ENCODE data around the gene MTHFD2.
"Not testable (repeated sequence)": the region's sequence is repeated elsewhere in the genome, so short reads cannot be mapped to it uniquely, and the experiment has no call there.

MTHFD2 gene

DNA sequence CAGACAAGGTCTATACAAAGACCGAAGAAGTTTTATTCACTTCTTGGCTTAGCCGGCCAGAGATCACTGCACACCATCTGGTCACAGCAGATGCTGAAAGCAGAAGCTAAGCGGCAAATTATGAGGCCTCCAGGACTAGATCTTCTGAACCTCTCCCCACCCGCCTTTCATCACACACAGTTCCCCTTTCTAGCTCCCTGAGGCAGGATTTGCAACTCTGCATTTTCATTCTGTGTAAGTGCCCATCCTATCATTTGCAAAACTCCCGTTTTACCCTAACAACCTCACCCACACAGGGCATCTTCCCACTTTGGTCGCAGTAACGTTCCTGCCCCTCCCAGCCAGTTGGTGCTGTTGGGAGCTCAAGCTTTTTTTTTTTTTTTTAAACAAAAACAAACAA lies 16.7 kb upstream of the MTHFD2 start:
- H3K4me1 ChIP-seq (ENCODE audit: insufficient read depth, low read length) = peaks cover 8% of the 10 kb centered on the region
- no peak overlapping the region for H3K4me3 ChIP-seq (ENCODE audit: low read length)
- H3K9me3 ChIP-seq (ENCODE audit: low read length) = no peaks in the 10 kb centered on the region
- no peak overlapping the region for H2AFZ ChIP-seq (ENCODE audit: low read depth, low read length)
- no peaks in the 10 kb centered on the region for H3K27me3 ChIP-seq (ENCODE audit: insufficient read depth, low read length)
- H3K36me3 ChIP-seq (ENCODE audit: insufficient read depth, low read length) = peaks cover 4% of the 10 kb centered on the region

DNA sequence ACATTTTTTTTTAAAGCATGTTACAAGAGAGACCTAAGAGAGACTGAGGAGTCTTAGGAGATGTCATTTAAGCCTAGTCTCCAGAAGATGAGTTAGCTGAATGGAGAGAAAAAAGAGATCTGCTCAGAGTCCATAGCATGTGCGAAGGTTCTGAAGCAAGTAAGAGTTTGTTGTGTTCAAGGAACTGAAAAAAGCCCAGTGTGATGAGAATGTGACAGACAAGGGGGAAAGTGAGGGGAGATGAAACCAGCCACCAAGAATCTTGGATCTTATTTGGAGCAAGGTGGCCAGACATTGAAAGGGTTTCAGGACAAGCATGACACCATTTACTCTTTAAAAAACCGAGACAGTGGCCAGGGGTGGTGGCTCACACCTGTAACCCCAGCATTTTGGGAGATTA lies 14.5 kb upstream of the MTHFD2 start:
- Histone ChIP-seq H3K27me3 (ENCODE audit: insufficient read depth, low read length) (no peaks in the 10 kb centered on the region), H3K4me1 (ENCODE audit: insufficient read depth, low read length) (peaks cover 4% of the 10 kb centered on the region), H3K36me3 (ENCODE audit: insufficient read depth, low read length) (no peaks in the 10 kb centered on the region), H2AFZ (ENCODE audit: low read depth, low read length) (no peak overlapping the region), H3K9me3 (ENCODE audit: low read length) (no peaks in the 10 kb centered on the region), H3K4me3 (ENCODE audit: low read length) (no peak overlapping the region)

DNA sequence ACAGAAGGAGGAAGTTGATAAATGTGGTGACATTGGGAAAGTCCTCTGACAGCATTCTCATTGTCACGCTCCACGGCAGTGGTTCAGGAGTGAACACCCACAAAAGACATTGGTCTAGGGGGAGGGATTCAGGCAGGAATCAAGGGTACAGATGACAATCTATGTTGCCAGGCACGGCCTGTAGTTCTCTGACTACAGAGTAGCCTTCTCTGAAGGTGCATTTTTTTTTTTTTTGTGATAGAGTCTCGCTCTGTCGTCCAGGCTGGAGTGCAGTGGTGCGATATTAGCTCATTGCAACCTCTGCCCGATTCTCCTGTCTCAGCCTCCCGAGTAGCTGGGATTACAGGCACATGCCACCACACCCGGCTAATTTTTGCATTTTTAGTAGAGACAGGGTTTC lies 12.4 kb upstream of the MTHFD2 start:
- Histone ChIP-seq H3K4me1 (ENCODE audit: insufficient read depth, low read length) (peaks cover 4% of the 10 kb centered on the region), H3K36me3 (ENCODE audit: insufficient read depth, low read length) (no peaks in the 10 kb centered on the region), H2AFZ (ENCODE audit: low read depth, low read length) (no peak overlapping the region), H3K9me3 (ENCODE audit: low read length) (no peaks in the 10 kb centered on the region), H3K4me3 (ENCODE audit: low read length) (no peak overlapping the region), H3K27me3 (ENCODE audit: insufficient read depth, low read length) (peaks cover 5% of the 10 kb centered on the region)

DNA sequence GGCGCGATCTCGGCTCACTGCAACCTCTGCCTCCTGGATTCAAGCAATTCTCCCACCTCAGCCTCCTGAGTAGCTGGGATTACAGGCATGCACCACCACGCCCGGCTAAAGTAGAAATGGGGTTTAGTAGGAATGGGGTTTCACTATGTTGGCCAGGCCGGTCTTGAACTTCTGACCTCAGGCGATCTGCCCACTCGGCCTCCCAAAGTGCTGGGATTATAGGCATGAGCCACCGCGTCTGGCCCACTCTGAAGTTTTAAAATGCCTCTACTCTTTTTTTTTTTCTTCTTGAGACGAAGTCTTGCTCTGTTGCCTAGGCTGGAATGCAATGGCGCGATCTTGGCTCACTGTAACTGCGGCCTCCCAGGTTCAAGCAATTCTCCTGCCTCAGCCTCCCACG lies 11.7 kb upstream of the MTHFD2 start:
- H2AFZ ChIP-seq (ENCODE audit: low read depth, low read length); H3K4me3 ChIP-seq (ENCODE audit: low read length); H3K9me3 ChIP-seq (ENCODE audit: low read length); H3K4me1 ChIP-seq (ENCODE audit: insufficient read depth, low read length); H3K36me3 ChIP-seq (ENCODE audit: insufficient read depth, low read length); H3K27me3 ChIP-seq (ENCODE audit: insufficient read depth, low read length): not testable (repeated sequence)

DNA sequence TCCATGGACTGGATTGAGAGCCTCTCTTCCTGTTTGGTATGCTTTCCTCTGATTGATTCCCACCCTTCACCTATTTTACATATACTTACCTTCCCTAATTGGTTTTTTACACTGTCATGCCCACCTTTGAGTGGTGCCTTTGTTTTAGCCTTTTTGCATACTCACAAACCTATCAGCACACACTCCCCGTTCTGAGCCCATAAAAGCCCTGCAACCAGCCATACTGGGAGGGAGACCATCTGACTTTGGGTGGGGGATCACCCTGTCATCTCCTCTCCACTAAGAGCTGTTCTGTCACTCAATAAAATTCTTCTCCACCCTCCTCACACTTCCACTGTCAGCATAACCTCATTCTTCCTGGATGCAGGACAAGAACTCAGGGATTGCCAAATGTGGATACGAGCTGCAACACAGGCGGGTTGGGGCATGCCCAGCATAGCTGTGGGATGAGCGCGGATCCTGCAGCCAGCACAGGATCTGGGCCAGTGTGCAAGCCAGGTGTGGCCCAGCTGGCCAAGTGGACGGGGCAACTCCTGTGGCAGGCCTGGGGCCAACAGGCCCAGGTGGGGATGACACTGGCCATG lies 10.3 kb upstream of the MTHFD2 start:
- no peak overlapping the region for H3K4me3 ChIP-seq (ENCODE audit: low read length)
- peaks cover 7% of the 10 kb centered on the region for H3K4me1 ChIP-seq (ENCODE audit: insufficient read depth, low read length)
- no peaks in the 10 kb centered on the region for H3K9me3 ChIP-seq (ENCODE audit: low read length)
- H2AFZ ChIP-seq (ENCODE audit: low read depth, low read length) = no peak overlapping the region
- peaks cover 5% of the 10 kb centered on the region for H3K27me3 ChIP-seq (ENCODE audit: insufficient read depth, low read length)
- no peaks in the 10 kb centered on the region for H3K36me3 ChIP-seq (ENCODE audit: insufficient read depth, low read length)

DNA sequence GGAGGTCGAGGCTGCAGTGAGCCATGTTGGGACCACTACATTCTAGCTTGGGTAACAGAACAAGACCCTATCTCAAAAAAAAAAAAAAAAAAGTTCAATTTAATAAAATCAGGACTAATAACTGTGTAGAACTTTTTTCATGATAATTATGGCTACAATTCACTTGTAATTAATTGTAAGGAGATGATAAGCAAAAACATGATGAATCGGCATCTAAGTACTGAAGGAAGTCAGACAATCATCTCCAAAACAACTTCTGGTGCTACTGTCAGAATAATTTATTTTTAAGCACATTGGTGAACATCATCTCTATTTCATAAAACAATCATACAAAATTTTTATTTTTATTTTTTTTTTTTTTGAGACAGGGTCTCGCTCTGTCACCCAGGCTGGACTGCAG lies 9.7 kb upstream of the MTHFD2 start:
- peaks cover 7% of the 10 kb centered on the region for H3K4me1 ChIP-seq (ENCODE audit: insufficient read depth, low read length)
- H3K9me3 ChIP-seq (ENCODE audit: low read length) = no peaks in the 10 kb centered on the region

DNA sequence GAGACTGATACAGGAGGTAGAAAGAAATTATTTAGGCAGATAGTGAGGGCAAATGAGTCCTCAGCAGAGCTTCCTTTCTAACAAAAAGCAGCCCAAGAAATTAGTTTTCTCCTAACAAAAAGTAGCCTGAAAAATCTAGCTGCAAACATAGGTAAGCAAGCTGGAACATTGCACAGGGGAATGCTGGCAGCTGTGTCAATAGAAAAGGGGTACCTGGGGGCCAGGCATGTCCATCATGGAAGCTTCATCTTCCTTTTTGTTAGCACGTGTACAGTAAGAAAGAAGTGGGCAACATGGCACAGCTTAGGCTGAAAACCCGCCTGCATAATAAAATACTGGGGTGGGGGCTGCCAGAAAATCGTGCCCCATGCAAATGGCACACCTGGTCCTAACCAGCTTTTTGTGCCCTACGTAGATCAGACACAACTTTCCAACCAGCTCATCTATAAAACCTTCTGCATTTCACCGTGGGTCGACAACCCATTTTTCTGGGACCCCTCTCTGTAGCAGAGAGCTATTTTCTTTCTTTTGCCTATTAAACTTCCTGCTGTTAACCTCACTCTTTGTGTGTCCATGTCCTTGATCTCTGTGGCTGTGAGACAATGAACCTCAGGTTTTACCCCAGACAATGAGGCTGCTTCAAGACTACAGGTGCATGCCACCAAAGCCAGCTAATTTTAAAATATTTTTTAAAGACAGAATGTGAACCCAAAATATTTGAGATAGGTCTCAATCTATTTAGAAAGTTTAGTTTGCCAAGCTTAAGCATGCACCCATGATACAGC lies 6.6 kb upstream of the MTHFD2 start:
- no peaks in the 10 kb centered on the region for H3K36me3 ChIP-seq (ENCODE audit: insufficient read depth, low read length)
- no peak overlapping the region for H3K4me3 ChIP-seq (ENCODE audit: low read length)
- H3K9me3 ChIP-seq (ENCODE audit: low read length) = no peaks in the 10 kb centered on the region
- no peak overlapping the region for H2AFZ ChIP-seq (ENCODE audit: low read depth, low read length)
- peaks cover 5% of the 10 kb centered on the region for H3K27me3 ChIP-seq (ENCODE audit: insufficient read depth, low read length)
- peaks cover 7% of the 10 kb centered on the region for H3K4me1 ChIP-seq (ENCODE audit: insufficient read depth, low read length)

More for the DNA sequence above, 9.7 kb upstream of the MTHFD2 start:
- H3K27me3 ChIP-seq (ENCODE audit: insufficient read depth, low read length) = peaks cover 5% of the 10 kb centered on the region
- H2AFZ ChIP-seq (ENCODE audit: low read depth, low read length) = no peak overlapping the region
- no peak overlapping the region for H3K4me3 ChIP-seq (ENCODE audit: low read length)
- no peaks in the 10 kb centered on the region for H3K36me3 ChIP-seq (ENCODE audit: insufficient read depth, low read length)

DNA sequence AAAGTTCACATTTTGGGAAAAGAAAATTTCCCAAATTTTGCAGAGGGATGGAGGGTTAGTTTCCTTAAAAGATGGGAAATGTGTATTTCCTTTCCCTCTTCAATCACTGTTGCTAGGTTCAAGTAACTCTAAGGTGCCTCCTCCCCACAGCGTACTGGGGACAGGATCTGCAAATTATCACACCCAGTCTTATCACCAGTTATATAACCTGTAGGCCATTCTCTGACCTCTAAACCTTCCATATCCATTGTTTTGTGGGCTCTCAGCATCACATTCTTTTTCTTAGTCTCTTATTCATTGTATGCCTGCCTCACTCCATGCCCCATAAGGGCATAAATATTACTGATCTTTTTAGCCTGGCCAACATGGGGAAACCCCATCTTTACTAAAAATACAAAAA lies 3.6 kb upstream of the MTHFD2 start:
- no peak overlapping the region for H2AFZ ChIP-seq (ENCODE audit: low read depth, low read length)
- H3K36me3 ChIP-seq (ENCODE audit: insufficient read depth, low read length) = no peaks in the 10 kb centered on the region
- peaks cover 10% of the 10 kb centered on the region for H3K4me1 ChIP-seq (ENCODE audit: insufficient read depth, low read length)
- H3K27me3 ChIP-seq (ENCODE audit: insufficient read depth, low read length) = peaks cover 5% of the 10 kb centered on the region
- H3K4me3 ChIP-seq (ENCODE audit: low read length) = no peak overlapping the region
- no peaks in the 10 kb centered on the region for H3K9me3 ChIP-seq (ENCODE audit: low read length)

DNA sequence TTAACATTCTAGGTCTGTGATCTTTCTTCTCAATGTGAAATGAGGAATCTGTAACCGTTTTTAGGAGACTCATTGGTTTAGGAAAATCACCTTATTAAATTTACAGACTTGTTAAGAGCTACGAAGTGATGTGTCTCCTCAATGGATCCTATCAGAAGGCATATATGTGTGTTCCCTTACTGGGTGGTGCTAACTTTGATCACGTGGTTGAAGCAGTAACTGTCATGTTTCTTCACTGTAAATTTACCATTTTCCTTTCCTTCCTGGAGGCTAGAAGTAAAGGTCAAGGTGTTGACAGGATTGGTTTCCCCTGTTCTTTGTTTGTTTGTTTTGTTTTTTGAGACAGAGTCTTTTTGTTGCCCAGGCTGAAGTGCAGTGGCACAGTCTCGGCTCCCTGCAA lies 1.4 kb upstream of the MTHFD2 start:
- H3K27me3 ChIP-seq (ENCODE audit: insufficient read depth, low read length) = no peaks in the 10 kb centered on the region
- no peak overlapping the region for H3K4me3 ChIP-seq (ENCODE audit: low read length)
- peaks cover 20% of the 10 kb centered on the region for H3K4me1 ChIP-seq (ENCODE audit: insufficient read depth, low read length)
- no peaks in the 10 kb centered on the region for H3K9me3 ChIP-seq (ENCODE audit: low read length)
- peaks cover 4% of the 10 kb centered on the region for H3K36me3 ChIP-seq (ENCODE audit: insufficient read depth, low read length)
- no peak overlapping the region for H2AFZ ChIP-seq (ENCODE audit: low read depth, low read length)

DNA sequence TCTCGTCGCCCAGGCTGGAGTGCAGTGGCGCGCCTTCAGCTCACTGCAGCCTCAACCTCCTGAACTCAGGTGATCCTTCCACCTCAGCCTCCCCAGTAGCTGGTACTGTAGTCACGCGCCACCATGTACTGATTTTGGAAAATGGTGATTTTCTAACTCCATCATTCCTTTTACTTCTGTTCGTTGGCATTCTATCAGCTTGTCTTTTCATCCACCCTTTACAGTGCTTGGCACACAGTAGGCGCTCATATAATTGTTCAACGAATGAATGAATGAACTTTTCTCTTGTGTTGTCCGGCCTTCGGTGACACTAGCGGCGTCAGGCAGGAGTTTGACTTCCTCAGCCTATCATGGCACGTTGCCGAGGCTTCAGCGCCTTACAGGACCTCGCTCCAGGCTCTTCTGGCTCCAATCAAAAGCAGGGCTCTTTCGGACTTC lies 373 bp upstream of the MTHFD2 start:
- Histone ChIP-seq H3K36me3 (ENCODE audit: insufficient read depth, low read length) (peaks cover 4% of the 10 kb centered on the region), H3K4me3 (ENCODE audit: low read length) (peak overlapping the region; percentile 89), H3K9me3 (ENCODE audit: low read length) (no peaks in the 10 kb centered on the region), H2AFZ (ENCODE audit: low read depth, low read length) (peak overlapping the region; percentile 91), H3K27me3 (ENCODE audit: insufficient read depth, low read length) (no peaks in the 10 kb centered on the region), H3K4me1 (ENCODE audit: insufficient read depth, low read length) (peaks cover 13% of the 10 kb centered on the region)

DNA sequence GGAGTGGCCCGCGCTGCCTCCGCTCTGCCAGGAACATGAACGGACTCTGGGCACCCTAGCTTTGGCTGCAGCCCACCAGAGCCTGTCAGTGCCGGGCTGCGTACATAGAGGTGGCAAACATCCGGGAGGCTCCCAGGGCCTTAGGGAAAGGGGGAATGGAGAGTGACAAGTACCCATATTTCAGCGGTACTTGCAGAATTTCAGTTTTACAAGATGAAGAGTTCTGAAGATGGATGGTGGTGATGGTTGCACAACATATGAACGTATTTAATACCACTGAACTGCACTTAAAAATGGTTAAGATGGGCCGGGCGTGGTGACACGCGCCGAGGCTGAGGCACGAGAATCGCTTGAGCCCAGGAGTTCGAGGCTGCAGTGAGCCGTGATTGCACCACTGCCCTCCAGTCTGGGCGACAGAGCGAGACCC lies 873 bp downstream of the MTHFD2 start:
- Histone ChIP-seq H3K4me1 (ENCODE audit: insufficient read depth, low read length) (peaks cover 13% of the 10 kb centered on the region), H3K27me3 (ENCODE audit: insufficient read depth, low read length) (no peaks in the 10 kb centered on the region), H3K36me3 (ENCODE audit: insufficient read depth, low read length) (peaks cover 4% of the 10 kb centered on the region), H3K4me3 (ENCODE audit: low read length) (peak overlapping the region; percentile 89), H3K9me3 (ENCODE audit: low read length) (no peaks in the 10 kb centered on the region), H2AFZ (ENCODE audit: low read depth, low read length) (peak overlapping the region; percentile 91)

DNA sequence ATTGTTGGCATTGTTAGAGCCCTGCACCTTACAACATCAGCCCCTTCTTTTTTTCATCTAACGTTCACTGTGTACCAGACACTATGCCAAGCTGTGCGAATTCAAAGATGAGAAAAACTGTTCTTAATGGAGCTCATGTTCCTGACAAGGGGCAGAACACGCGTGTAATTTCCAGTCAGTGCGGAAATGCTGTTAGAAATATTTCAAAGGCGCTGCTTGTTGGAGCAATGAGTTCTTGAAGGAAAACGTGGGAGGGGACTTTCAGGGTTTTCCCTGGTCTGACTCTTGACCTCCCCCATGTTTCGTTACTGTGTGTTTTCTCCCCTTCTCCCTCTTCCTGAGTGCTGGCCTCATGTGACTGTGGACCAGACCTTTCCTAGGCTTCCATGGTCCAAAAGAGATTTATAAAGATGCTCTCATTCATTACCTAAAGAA lies 1.5 kb downstream of the MTHFD2 start:
- H2AFZ ChIP-seq (ENCODE audit: low read depth, low read length) = peak overlapping the region; percentile 91
- H3K4me1 ChIP-seq (ENCODE audit: insufficient read depth, low read length) = peaks cover 13% of the 10 kb centered on the region
- peak overlapping the region; percentile 89 for H3K4me3 ChIP-seq (ENCODE audit: low read length)
- H3K9me3 ChIP-seq (ENCODE audit: low read length) = no peaks in the 10 kb centered on the region
- peaks cover 4% of the 10 kb centered on the region for H3K36me3 ChIP-seq (ENCODE audit: insufficient read depth, low read length)
- no peaks in the 10 kb centered on the region for H3K27me3 ChIP-seq (ENCODE audit: insufficient read depth, low read length)

DNA sequence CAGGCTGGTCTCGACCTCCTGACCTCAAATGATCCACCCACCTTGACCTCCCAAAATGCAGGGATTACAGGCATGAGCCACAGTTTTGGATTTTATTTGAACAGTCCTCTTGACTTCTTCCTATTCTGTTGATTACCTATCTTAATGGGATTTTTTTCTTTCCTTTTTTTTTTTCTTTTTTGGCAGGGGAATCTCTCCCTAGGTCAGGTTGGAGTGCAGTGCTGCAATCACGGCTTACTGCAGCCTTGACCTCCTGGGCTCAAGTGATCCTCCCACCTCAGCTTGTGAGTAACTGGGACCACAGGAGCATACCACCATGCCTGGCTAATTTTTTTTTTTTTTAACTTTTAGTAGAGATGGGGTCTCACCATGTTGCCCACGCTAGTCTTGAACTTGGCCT lies 2.8 kb downstream of the MTHFD2 start:
- no peak overlapping the region for H3K4me3 ChIP-seq (ENCODE audit: low read length)
- no peaks in the 10 kb centered on the region for H3K9me3 ChIP-seq (ENCODE audit: low read length)
- H3K36me3 ChIP-seq (ENCODE audit: insufficient read depth, low read length) = peaks cover 7% of the 10 kb centered on the region
- peaks cover 13% of the 10 kb centered on the region for H3K4me1 ChIP-seq (ENCODE audit: insufficient read depth, low read length)
- no peaks in the 10 kb centered on the region for H3K27me3 ChIP-seq (ENCODE audit: insufficient read depth, low read length)
- H2AFZ ChIP-seq (ENCODE audit: low read depth, low read length) = no peak overlapping the region

Data from neuron (in vitro differentiated cells).